C4-2B (cell line): ENCODE results near the gene ZNF445.

Experiments
- CTCF ChIP-seq: fragments of 450-650 bp; conservative IDR thresholded peaks from 2 replicates; pipeline ENCODE4 v1.5.1; 2017; ENCODE audit warnings: mild to moderate bottlenecking
- ZFX ChIP-seq: fragments of 450-650 bp; IDR thresholded peaks from 2 replicates; pipeline ENCODE4 v1.6.1; 2017

- TF ChIP-seq CTCF: no peak
- no peak for TF ChIP-seq ZFX
Measured at GRCh38 chr3:44478606-44479094, 1.2 kb upstream of the ZNF445 start.
